HCT116 (cell line): ENCODE measurements around the gene UBE3C. TPM values are rescaled to one million over a fixed set of nuclear protein-coding genes. Genes with fewer than 3 reads are reported as not detected.

Source experiments
- ATAC-seq: fragments of 200-7000 bp; cut with Tn5 transposase; 2 replicates; pipeline ENCODE4 v1.9.1; 2020; ENCODE audit warnings: mild to moderate bottlenecking, moderate library complexity
- BruUV-seq: library from RNA; stranded (reverse); fragments of 400-500 nt; replicated peaks from 2 replicates; lab custom pipeline; 2021; lab: Mats Ljungman, UMichigan
- CTCF ChIA-PET: fragments of 300-600 bp; sonication (Branson Sonifier 250); formaldehyde crosslinking; loops from one replicate; lab custom pipeline; 2021; ENCODE audit warnings: antibody characterized with exemption; lab: Charles Lee
- POLR2A ChIA-PET: fragments of 300-600, 350-600 bp; sonication (Branson Sonifier 250); formaldehyde crosslinking; loops from one replicate; lab custom pipeline; 2021; ENCODE audit warnings: antibody characterized with exemption; lab: Charles Lee
- RAD21 ChIA-PET, 2 experiments: fragments of 300-600 bp; sonication (Branson Sonifier 250); formaldehyde crosslinking; loops; one replicate each; lab custom pipeline; 2023; ENCODE audit warnings: low total read pairs in 2 of 2; ENCODE audit not compliant: uncharacterized antibody in 2 of 2, unreplicated experiment in 2 of 2, low non-redundant PET in 1 of 2; lab: Charles Lee
- DNase-seq: peaks from one replicate; pipeline ENCODE4 v3.0.0-alpha.2; 2010; ENCODE audit warnings: low read depth, low spot score
- H2AFZ ChIP-seq: fragments of 200-600 bp; shearing (Covaris generic), sonication (generic); 2 replicates; pipeline ENCODE4 v1.6.1; 2017; ENCODE audit warnings: low read depth, mixed run types, mixed read lengths, antibody characterized with exemption, low read length; ENCODE audit not compliant: poor library complexity, severe bottlenecking
- H3K27ac ChIP-seq: 2 replicates; pipeline ENCODE4 v1.5.1; 2012; ENCODE audit warnings: low read depth, low read length
- H3K27me3 ChIP-seq: fragments of 200-600 bp; sonication (generic); 2 replicates; pipeline ENCODE4 v1.6.1; 2016; ENCODE audit warnings: mixed run types, low read length, mixed read lengths; ENCODE audit not compliant: insufficient read depth
- H3K36me3 ChIP-seq, 2 experiments: fragments of 200-500 bp in 1 of 2; fragments of 200-600 bp in 1 of 2; sonication (Bioruptor generic) in 1 of 2; sonication (generic) in 1 of 2; 2 replicates each; pipeline versions ENCODE4 v1.5.1 to v1.6.1; 2014 to 2016; ENCODE audit warnings: low read length in 2 of 2, inconsistent platforms in 1 of 2, mixed read lengths in 1 of 2, mixed run types in 1 of 2; ENCODE audit not compliant: insufficient read depth in 2 of 2, control insufficient read depth in 1 of 2
- H3K4me1 ChIP-seq, 2 experiments: fragments of 200-600 bp in 1 of 2; sonication (generic) in 1 of 2; 2 replicates each; pipeline versions ENCODE4 v1.5.1 to v1.6.1; 2012 to 2017; ENCODE audit warnings: low read length in 2 of 2, inconsistent platforms in 1 of 2, mild to moderate bottlenecking in 1 of 2, mixed read lengths in 1 of 2, mixed run types in 1 of 2, moderate library complexity in 1 of 2; ENCODE audit not compliant: insufficient read depth in 2 of 2, control insufficient read depth in 1 of 2
- H3K4me2 ChIP-seq: fragments of 200-600 bp; sonication (generic); 2 replicates; pipeline ENCODE4 v1.6.1; 2017; ENCODE audit warnings: mixed run types, low read length, mixed read lengths
- H3K4me3 ChIP-seq, 2 experiments: fragments of 200-600 bp in 1 of 2; sonication (generic) in 1 of 2; replicated peaks in 1 of 2; 2 replicates each; pipeline ENCODE4 v1.5.1; 2011 to 2016; ENCODE audit warnings: low read length in 2 of 2, control low read depth in 1 of 2, low read depth in 1 of 2, mild to moderate bottlenecking in 1 of 2, mixed read lengths in 1 of 2, mixed run types in 1 of 2
- H3K79me2 ChIP-seq: fragments of 200-600 bp; sonication (generic); 2 replicates; pipeline ENCODE4 v1.6.1; 2017; ENCODE audit warnings: mild to moderate bottlenecking, mixed run types, low read length, moderate library complexity, mixed read lengths; ENCODE audit not compliant: insufficient read depth
- H3K9ac ChIP-seq: fragments of 200-600 bp; sonication (generic); 2 replicates; pipeline ENCODE4 v1.6.1; 2016; ENCODE audit warnings: low read length, mixed read lengths
- H3K9me2 ChIP-seq: fragments of 200-600 bp; sonication (generic), shearing (Covaris generic); 2 replicates; pipeline ENCODE4 v1.6.1; 2017; ENCODE audit warnings: mixed run types, mild to moderate bottlenecking, moderate library complexity; ENCODE audit not compliant: insufficient read depth
- H3K9me3 ChIP-seq, 2 experiments: fragments of 200-500 bp in 1 of 2; fragments of 200-600 bp in 1 of 2; sonication (Bioruptor generic) in 1 of 2; sonication (generic) in 1 of 2; 2 replicates each; pipeline ENCODE4 v1.6.1; 2014 to 2017; ENCODE audit warnings: low read length in 2 of 2, mixed read lengths in 2 of 2, inconsistent platforms in 1 of 2, low read depth in 1 of 2, mild to moderate bottlenecking in 1 of 2, mixed run types in 1 of 2, moderate library complexity in 1 of 2; ENCODE audit not compliant: control insufficient read depth in 1 of 2, insufficient read depth in 1 of 2
- H4K20me1 ChIP-seq: fragments of 200-600 bp; sonication (generic), shearing (Covaris generic); 2 replicates; pipeline ENCODE4 v1.6.1; 2017; ENCODE audit warnings: mixed run types, mild to moderate bottlenecking, moderate library complexity; ENCODE audit not compliant: insufficient read depth
- ATF3 ChIP-seq: IDR thresholded peaks from 2 replicates; pipeline ENCODE4 v1.6.1; 2012
- CBX3 ChIP-seq: IDR thresholded peaks from 2 replicates; pipeline ENCODE4 v1.6.1; 2012; ENCODE audit warnings: low read depth
- CEBPB ChIP-seq: IDR thresholded peaks from 2 replicates; pipeline ENCODE4 v1.6.1; 2012; ENCODE audit warnings: low read depth
- EGR1 ChIP-seq: IDR thresholded peaks from 2 replicates; pipeline ENCODE4 v1.6.1; 2012; ENCODE audit warnings: low read depth
- ELF1 ChIP-seq: IDR thresholded peaks from 2 replicates; pipeline ENCODE4 v1.6.1; 2012; ENCODE audit warnings: low read depth, borderline replicate concordance
- EZH2 ChIP-seq: fragments of 200-600 bp; sonication (generic); IDR thresholded peaks from 2 replicates; pipeline ENCODE4 v1.6.1; 2017; ENCODE audit warnings: antibody characterized with exemption, mixed run types
- EZH2phosphoT487 ChIP-seq: fragments of 200-600 bp; IDR thresholded peaks from 2 replicates; pipeline ENCODE4 v1.6.1; 2018; ENCODE audit warnings: antibody characterized with exemption, borderline replicate concordance
- JUND ChIP-seq: IDR thresholded peaks from 2 replicates; pipeline ENCODE4 v1.6.1; 2012
- MAX ChIP-seq: IDR thresholded peaks from 2 replicates; pipeline ENCODE4 v1.6.1; 2012
- POLR2A ChIP-seq: IDR thresholded peaks from 2 replicates; pipeline ENCODE4 v1.7.0; 2011; ENCODE audit warnings: borderline replicate concordance; ENCODE audit not compliant: insufficient read depth, insufficient read length; ENCODE audit errors: extremely low read depth
- RAD21 ChIP-seq: IDR thresholded peaks from 2 replicates; pipeline ENCODE4 v1.6.1; 2012; ENCODE audit warnings: low read depth, mild to moderate bottlenecking
- REST ChIP-seq: IDR thresholded peaks from 2 replicates; pipeline ENCODE4 v1.6.1; 2012; ENCODE audit warnings: low read depth
- SIN3A ChIP-seq: IDR thresholded peaks from 2 replicates; pipeline ENCODE4 v1.6.1; 2012; ENCODE audit warnings: low read depth
- SP1 ChIP-seq: IDR thresholded peaks from 2 replicates; pipeline ENCODE4 v1.6.1; 2012; ENCODE audit warnings: low read depth
- TCF7L2 ChIP-seq: IDR thresholded peaks from 2 replicates; pipeline ENCODE4 v1.7.0; 2011; ENCODE audit warnings: borderline replicate concordance, inconsistent platforms; ENCODE audit not compliant: insufficient read depth, insufficient read length; ENCODE audit errors: extremely low read depth
- YY1 ChIP-seq: IDR thresholded peaks from 2 replicates; pipeline ENCODE4 v1.6.1; 2011; ENCODE audit warnings: low read length, low read depth, moderate library complexity, mild to moderate bottlenecking; ENCODE audit not compliant: insufficient replicate concordance; ENCODE audit errors: extremely low read depth
- ZNF274 ChIP-seq: fragments of 200-500 bp; sonication (Bioruptor generic); IDR thresholded peaks from 2 replicates; pipeline ENCODE4 v1.6.1; 2014; ENCODE audit warnings: mild to moderate bottlenecking, low read depth, low read length, inconsistent platforms
- intact Hi-C: fragments of 100-400 bp; cut with micrococcal nuclease; formaldehyde crosslinking; loops from 2 replicates; pipeline ENCODE4 v1.10.0; 2022
- total RNA-seq: library from RNA; stranded (reverse); gene quantifications from one replicate; pipeline ENCODE4 v1.2.1, GENCODE V29; 2021; ENCODE audit not compliant: unreplicated experiment

UBE3C gene
- total RNA-seq, 1 experiment from 2014 or later: 68.3 TPM

- no TSS peak for BruUV-seq
- Histone ChIP-seq H3K4me1 (peaks cover 0 to 8% of the 10 kb centered on the region in 2 experiments; a peak in 2 of 4 replicates), H3K36me3 (no peaks in the 10 kb centered on the region), H4K20me1 (no peaks in the 10 kb centered on the region), H3K27me3 (no peaks in the 10 kb centered on the region), H3K9me2 (no peaks in the 10 kb centered on the region), H3K4me3 (no peak overlapping the region), H3K4me2 (no peak overlapping the region), H3K9me3 (no peaks in the 10 kb centered on the region), H3K9ac (no peak overlapping the region), H3K27ac (no peak overlapping the region), H2AFZ (no peak overlapping the region), H3K79me2 (no peaks in the 10 kb centered on the region)
- ChIA-PET CTCF (no interaction called here), POLR2A (no interaction called here), RAD21 (no interaction called here)
- DNase-seq (no peak), ATAC-seq (no peak)
- intact Hi-C loops: no loop called here
- TF ChIP-seq EZH2 (no peak), EGR1 (no peak), REST (no peak), TCF7L2 (no peak), ELF1 (no peak), EZH2phosphoT487 (no peak), JUND (no peak), MAX (no peak), CEBPB (no peak), ATF3 (no peak), SIN3A (no peak), POLR2A (no peak), CBX3 (no peak), YY1 (no peak), RAD21 (no peak), SP1 (no peak), ZNF274 (no peak)
Observed at GRCh38 chr7:157132796-157133195, 5.9 kb upstream of the UBE3C start.
